Mesenchymal stem cell (in vitro differentiated cells and primary cell): ENCODE data around the gene CEPT1.

Experiments used
- DNase-seq: peaks from one replicate; pipeline ENCODE4 v3.0.0-alpha.2; 2013
- H2AFZ ChIP-seq: one replicate; pipeline ENCODE4 v1.6.1; 2013; ENCODE audit warnings: low read depth, mild to moderate bottlenecking, control low read depth, inconsistent platforms, low read length, moderate library complexity
- H2AK5ac ChIP-seq: 2 replicates; pipeline ENCODE4 v1.6.1; 2013; ENCODE audit warnings: low read length, moderate library complexity, mild to moderate bottlenecking, inconsistent platforms; ENCODE audit not compliant: severe bottlenecking
- H2BK120ac ChIP-seq: one replicate; pipeline ENCODE4 v1.6.1; 2013; ENCODE audit warnings: low read depth, mild to moderate bottlenecking, inconsistent platforms, low read length, moderate library complexity
- H2BK12ac ChIP-seq, 2 experiments: one replicate each; pipeline ENCODE4 v1.6.1; 2013; ENCODE audit warnings: inconsistent platforms in 2 of 2, low read length in 2 of 2, mild to moderate bottlenecking in 2 of 2, moderate library complexity in 2 of 2, control low read depth in 1 of 2
- H2BK15ac ChIP-seq: one replicate; pipeline ENCODE4 v1.6.1; 2013; ENCODE audit warnings: mild to moderate bottlenecking, low read depth, inconsistent platforms; ENCODE audit not compliant: poor library complexity, severe bottlenecking
- H2BK5ac ChIP-seq: 2 replicates; pipeline ENCODE4 v1.6.1; 2013; ENCODE audit warnings: low read depth, mild to moderate bottlenecking, low read length, control low read depth, inconsistent platforms; ENCODE audit not compliant: poor library complexity, severe bottlenecking
- H3K14ac ChIP-seq, 2 experiments: one replicate each; pipeline ENCODE4 v1.6.1; 2013; ENCODE audit warnings: inconsistent platforms in 2 of 2, low read length in 2 of 2, control low read depth in 1 of 2, mild to moderate bottlenecking in 1 of 2, moderate library complexity in 1 of 2
- H3K18ac ChIP-seq, 2 experiments: one replicate each; pipeline ENCODE4 v1.6.1; 2013; ENCODE audit warnings: inconsistent platforms in 2 of 2, low read length in 2 of 2, control low read depth in 1 of 2, low read depth in 1 of 2, mild to moderate bottlenecking in 1 of 2
- H3K23ac ChIP-seq, 2 experiments: one replicate each; pipeline ENCODE4 v1.6.1; 2013; ENCODE audit warnings: inconsistent platforms in 2 of 2, low read length in 2 of 2, mild to moderate bottlenecking in 2 of 2, moderate library complexity in 2 of 2, control low read depth in 1 of 2
- H3K27ac ChIP-seq: 2 replicates; pipeline ENCODE4 v1.5.1; 2013; ENCODE audit warnings: mild to moderate bottlenecking, moderate library complexity, low read length, control low read depth, inconsistent platforms; ENCODE audit not compliant: poor library complexity, severe bottlenecking
- H3K27me3 ChIP-seq, 2 experiments: 2 replicates each; pipeline versions ENCODE4 v1.6.1 to v1.7.0; 2013; ENCODE audit warnings: low read length in 2 of 2, mild to moderate bottlenecking in 2 of 2, moderate library complexity in 2 of 2, control low read depth in 1 of 2, inconsistent platforms in 1 of 2; ENCODE audit not compliant: control insufficient read depth in 1 of 2, insufficient read depth in 1 of 2
- H3K36me3 ChIP-seq, 2 experiments: 2 replicates each; pipeline versions ENCODE4 v1.6.1 to v1.7.0; 2013; ENCODE audit warnings: low read length in 2 of 2, control low read depth in 1 of 2, inconsistent platforms in 1 of 2, low read depth in 1 of 2, mild to moderate bottlenecking in 1 of 2; ENCODE audit not compliant: insufficient read depth in 2 of 2, control insufficient read depth in 1 of 2
- H3K4ac ChIP-seq, 2 experiments: one replicate each; pipeline ENCODE4 v1.6.1; 2013; ENCODE audit warnings: inconsistent platforms in 2 of 2, low read length in 2 of 2, mild to moderate bottlenecking in 2 of 2, moderate library complexity in 2 of 2, control low read depth in 1 of 2, low read depth in 1 of 2
- H3K4me1 ChIP-seq: 2 replicates; pipeline ENCODE4 v1.6.1; 2013; ENCODE audit warnings: low read depth, low read length, control low read depth; ENCODE audit not compliant: control insufficient read depth, insufficient read depth
- H3K4me2 ChIP-seq: 2 replicates; pipeline ENCODE4 v1.6.1; 2013; ENCODE audit warnings: low read length, mild to moderate bottlenecking, inconsistent platforms; ENCODE audit not compliant: poor library complexity, severe bottlenecking
- H3K4me3 ChIP-seq, 2 experiments: 2 replicates each; pipeline versions ENCODE4 v1.5.1 to v1.7.0; 2013; ENCODE audit warnings: low read length in 2 of 2, mild to moderate bottlenecking in 2 of 2, control low read depth in 1 of 2, low read depth in 1 of 2; ENCODE audit not compliant: insufficient read depth in 1 of 2
- H3K79me1 ChIP-seq: replicated peaks from 2 replicates; pipeline ENCODE4 v1.6.1; 2013; ENCODE audit warnings: mild to moderate bottlenecking, control low read depth, low read length, inconsistent platforms; ENCODE audit not compliant: poor library complexity, severe bottlenecking
- H3K9ac ChIP-seq: 2 replicates; pipeline ENCODE4 v1.7.0; 2013; ENCODE audit warnings: mild to moderate bottlenecking, low read length, moderate library complexity
- H3K9me3 ChIP-seq: 2 replicates; pipeline ENCODE4 v1.7.0; 2013; ENCODE audit warnings: mild to moderate bottlenecking, low read length; ENCODE audit not compliant: control insufficient read depth
- H4K8ac ChIP-seq: one replicate; pipeline ENCODE4 v1.6.1; 2013; ENCODE audit warnings: inconsistent platforms, mild to moderate bottlenecking, low read length, moderate library complexity
- H4K91ac ChIP-seq: one replicate; pipeline ENCODE4 v1.6.1; 2013; ENCODE audit warnings: mild to moderate bottlenecking, low read length, inconsistent platforms
- WGBS: methylation state at CpG from one replicate; pipeline ENCODE4 v1.1.7; 2013; ENCODE audit warnings: mixed read lengths; 5-methylcytosine and 5-hydroxymethylcytosine counted together

CEPT1 gene

DNA sequence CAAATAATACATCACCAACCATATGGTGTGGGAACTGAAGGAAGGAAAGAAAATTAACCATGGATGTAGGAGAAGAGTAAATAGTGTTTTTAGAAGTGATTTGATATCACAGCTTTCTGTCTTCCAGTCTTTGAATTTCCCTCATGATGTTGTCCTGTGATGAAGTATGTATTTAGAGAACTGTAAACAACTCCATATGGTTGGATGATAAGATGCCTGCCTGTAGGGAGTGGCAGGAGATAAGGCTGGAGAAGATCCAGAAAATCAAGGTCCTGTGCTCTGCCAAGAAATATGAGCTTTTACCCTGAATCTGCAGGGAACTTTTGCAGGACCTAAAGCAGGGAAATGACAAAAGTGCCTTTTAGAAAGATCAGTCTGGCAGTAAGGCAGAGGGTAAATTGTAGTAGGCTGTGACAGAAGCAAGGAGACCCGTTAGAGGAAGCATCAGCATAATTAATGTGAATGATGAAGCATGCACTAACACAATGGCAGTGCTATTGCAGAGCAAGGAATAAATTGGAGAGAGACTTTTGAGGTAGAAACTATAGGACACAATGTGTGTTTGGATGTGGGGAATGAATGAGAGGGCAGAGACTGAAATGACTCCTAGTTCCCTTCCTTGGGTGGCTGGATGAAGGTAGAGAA, 21.9 kb downstream of the CEPT1 start:
- 52% methylated on average over 1 of the region's 1 CpG for WGBS
- H3K23ac ChIP-seq: no peak overlapping the region
- no peak overlapping the region for H3K4ac ChIP-seq
- no peak for DNase-seq
- no peak overlapping the region for H3K27ac ChIP-seq
- no peak overlapping the region for H2BK5ac ChIP-seq
- H3K9ac ChIP-seq: no peak overlapping the region
- peaks cover 0 to 66% of the 10 kb centered on the region in 2 experiments for H3K36me3 ChIP-seq
- H3K9me3 ChIP-seq: no peaks in the 10 kb centered on the region
- no peaks in the 10 kb centered on the region for H3K27me3 ChIP-seq
- H3K4me3 ChIP-seq: no peak overlapping the region
- no peak overlapping the region for H3K18ac ChIP-seq
- no peaks in the 10 kb centered on the region for H3K4me1 ChIP-seq
- H2BK120ac ChIP-seq: no peak overlapping the region
- H2AK5ac ChIP-seq: no peak overlapping the region
- H2BK12ac ChIP-seq: no peak overlapping the region
- no peak overlapping the region for H4K8ac ChIP-seq
- no peak overlapping the region for H2BK15ac ChIP-seq
- H3K14ac ChIP-seq: no peak overlapping the region
- H4K91ac ChIP-seq: no peak overlapping the region
- peaks cover 19% of the 10 kb centered on the region for H3K79me1 ChIP-seq
- H3K4me2 ChIP-seq: no peak overlapping the region
- no peak overlapping the region for H2AFZ ChIP-seq

DNA sequence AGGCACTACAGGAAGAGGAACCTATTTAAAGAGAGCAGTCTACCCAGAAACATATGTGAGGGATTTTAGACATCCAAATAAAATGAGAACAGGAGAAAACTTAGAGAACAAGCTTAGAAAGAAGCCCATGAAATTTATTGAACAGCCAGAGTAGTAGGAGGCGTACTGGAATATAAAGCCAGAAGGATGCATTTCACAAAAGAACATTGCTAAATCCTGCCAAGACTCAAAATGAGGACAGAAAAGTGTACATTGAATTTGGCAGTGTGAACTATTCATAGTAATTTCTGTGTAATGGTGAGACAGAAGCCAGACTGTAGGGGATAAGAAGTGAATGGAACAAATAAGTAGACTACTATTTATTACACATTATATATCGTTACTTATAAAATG, 22.5 kb downstream of the CEPT1 start:
- no peak overlapping the region for H3K4ac ChIP-seq
- DNase-seq: no peak
- no peak overlapping the region for H3K14ac ChIP-seq
- peaks cover 20% of the 10 kb centered on the region for H3K79me1 ChIP-seq
- H3K4me1 ChIP-seq: no peaks in the 10 kb centered on the region
- no peak overlapping the region for H2AK5ac ChIP-seq
- no peaks in the 10 kb centered on the region for H3K27me3 ChIP-seq
- no peak overlapping the region for H3K4me3 ChIP-seq
- no peak overlapping the region for H3K4me2 ChIP-seq
- no peak overlapping the region for H4K8ac ChIP-seq
- H2BK15ac ChIP-seq: no peak overlapping the region
- H2AFZ ChIP-seq: no peak overlapping the region
- H4K91ac ChIP-seq: no peak overlapping the region
- H3K9me3 ChIP-seq: no peaks in the 10 kb centered on the region
- H3K27ac ChIP-seq: no peak overlapping the region
- no peak overlapping the region for H2BK120ac ChIP-seq
- no peak overlapping the region for H3K23ac ChIP-seq
- H3K36me3 ChIP-seq: peaks cover 0 to 67% of the 10 kb centered on the region in 2 experiments
- no peak overlapping the region for H2BK12ac ChIP-seq
- WGBS: 96% methylated on average over 2 of the region's 2 CpGs
- H3K18ac ChIP-seq: no peak overlapping the region
- H3K9ac ChIP-seq: no peak overlapping the region
- no peak overlapping the region for H2BK5ac ChIP-seq

DNA sequence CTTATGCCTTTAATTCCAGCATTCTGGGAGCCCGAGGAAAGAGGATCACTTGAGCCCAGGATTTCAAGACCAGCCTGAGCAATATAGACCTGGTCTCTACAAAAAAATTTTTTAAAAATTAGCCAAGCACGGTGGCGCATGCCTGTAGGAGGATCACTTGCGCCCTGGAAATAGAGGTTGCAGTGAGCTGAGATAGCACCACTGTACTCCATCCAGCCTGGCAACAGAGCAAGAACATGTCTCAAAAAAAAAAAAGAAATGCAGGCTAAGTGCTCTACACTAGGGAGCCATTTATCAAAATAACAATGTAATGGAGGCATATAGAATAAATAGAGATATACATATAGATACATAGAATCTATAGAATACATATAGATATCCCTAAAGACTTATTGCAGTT, 23.3 kb downstream of the CEPT1 start:
- peaks cover 4 to 73% of the 10 kb centered on the region in 2 experiments for H3K36me3 ChIP-seq
- H3K27ac ChIP-seq: no peak overlapping the region
- H3K4me3 ChIP-seq: no peak overlapping the region
- H3K23ac ChIP-seq: no peak overlapping the region
- H3K14ac ChIP-seq: no peak overlapping the region
- no peak overlapping the region for H2BK5ac ChIP-seq
- WGBS: 93% methylated on average over 4 of the region's 4 CpGs
- no peak overlapping the region for H2BK12ac ChIP-seq
- no peak overlapping the region for H2BK15ac ChIP-seq
- H3K18ac ChIP-seq: no peak overlapping the region
- peaks cover 20% of the 10 kb centered on the region for H3K79me1 ChIP-seq
- no peaks in the 10 kb centered on the region for H3K27me3 ChIP-seq
- no peak for DNase-seq
- H3K4me2 ChIP-seq: no peak overlapping the region
- no peak overlapping the region for H3K9ac ChIP-seq
- H4K8ac ChIP-seq: no peak overlapping the region
- no peaks in the 10 kb centered on the region for H3K9me3 ChIP-seq
- H3K4ac ChIP-seq: no peak overlapping the region
- no peaks in the 10 kb centered on the region for H3K4me1 ChIP-seq
- H2AK5ac ChIP-seq: no peak overlapping the region
- no peak overlapping the region for H2BK120ac ChIP-seq
- H4K91ac ChIP-seq: no peak overlapping the region
- no peak overlapping the region for H2AFZ ChIP-seq

DNA sequence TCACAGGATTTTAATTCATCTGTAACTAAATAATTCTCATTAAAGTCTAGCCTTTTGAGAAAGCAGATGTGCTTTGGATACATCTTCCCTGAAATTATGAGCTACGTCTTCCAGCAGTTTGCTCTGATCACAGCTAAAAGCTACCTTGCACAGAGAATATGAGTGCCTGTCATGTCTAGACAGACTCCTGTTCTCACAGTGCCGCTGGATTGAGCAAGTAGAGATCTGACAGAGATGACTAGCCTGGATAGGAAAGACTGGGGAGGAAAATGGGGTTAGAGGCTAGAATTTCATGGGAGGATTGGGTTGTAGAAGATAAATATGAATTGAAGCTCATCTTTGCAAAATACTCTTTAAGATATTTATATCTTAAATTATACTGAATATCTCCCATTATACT, 24.1 kb downstream of the CEPT1 start:
- Histone ChIP-seq H2AFZ (no peak overlapping the region), H3K4me1 (no peaks in the 10 kb centered on the region), H3K14ac (no peak overlapping the region), H3K79me1 (peaks cover 19% of the 10 kb centered on the region), H3K23ac (no peak overlapping the region), H3K9me3 (no peaks in the 10 kb centered on the region), H2BK12ac (no peak overlapping the region), H3K4me2 (no peak overlapping the region), H4K8ac (no peak overlapping the region), H3K36me3 (peaks cover 6 to 79% of the 10 kb centered on the region in 2 experiments), H3K27ac (no peak overlapping the region), H3K4me3 (no peak overlapping the region), H2BK5ac (no peak overlapping the region), H2AK5ac (no peak overlapping the region), H3K9ac (no peak overlapping the region), H2BK15ac (no peak overlapping the region), H4K91ac (no peak overlapping the region), H3K4ac (no peak overlapping the region), H2BK120ac (no peak overlapping the region), H3K27me3 (no peaks in the 10 kb centered on the region), H3K18ac (no peak overlapping the region)
- 92% methylated on average over 2 of the region's 2 CpGs for WGBS
- no peak for DNase-seq
